DOHH2 (cell line): ENCODE results near the gene SH3RF3.

Experiments used
- H3F3A ChIP-seq: fragments of 200-600 bp; sonication (generic), shearing (Covaris generic); 2 replicates; pipeline ENCODE4 v1.6.0; 2016; ENCODE audit warnings: antibody characterized with exemption, mild to moderate bottlenecking; ENCODE audit not compliant: control insufficient read depth, insufficient read depth
- H3K27ac ChIP-seq: fragments of 200-600 bp; sonication (generic); 2 replicates; pipeline ENCODE4 v1.5.1; 2014; ENCODE audit warnings: low read depth, mild to moderate bottlenecking, low read length, moderate library complexity
- H3K27me3 ChIP-seq: fragments of 200-600 bp; sonication (generic); 2 replicates; pipeline ENCODE4 v1.6.1; 2014; ENCODE audit warnings: mild to moderate bottlenecking, low read length, mixed read lengths; ENCODE audit not compliant: control insufficient read depth
- H3K36me3 ChIP-seq: fragments of 200-600 bp; sonication (generic); 2 replicates; pipeline ENCODE4 v1.6.1; 2014; ENCODE audit warnings: mild to moderate bottlenecking, low read length, moderate library complexity, mixed read lengths; ENCODE audit not compliant: control insufficient read depth
- H3K4me1 ChIP-seq: fragments of 200-600 bp; sonication (generic); 2 replicates; pipeline ENCODE4 v1.6.1; 2014; ENCODE audit warnings: mild to moderate bottlenecking, low read length, mixed read lengths; ENCODE audit not compliant: control insufficient read depth
- H3K4me2 ChIP-seq: fragments of 200-600 bp; sonication (generic); 2 replicates; pipeline ENCODE4 v1.6.0; 2014; ENCODE audit warnings: mild to moderate bottlenecking, low read length, moderate library complexity
- H3K4me3 ChIP-seq: fragments of 200-600 bp; sonication (generic); 2 replicates; pipeline ENCODE4 v1.5.1; 2014; ENCODE audit warnings: mild to moderate bottlenecking, low read length, mixed read lengths
- H3K79me2 ChIP-seq: fragments of 200-600 bp; sonication (generic); 2 replicates; pipeline ENCODE4 v1.6.1; 2014; ENCODE audit warnings: mild to moderate bottlenecking, low read length, mixed read lengths; ENCODE audit not compliant: control insufficient read depth
- H3K9me2 ChIP-seq: fragments of 200-600 bp; sonication (generic); replicated peaks from 2 replicates; pipeline ENCODE4 v1.6.1; 2014; ENCODE audit warnings: mild to moderate bottlenecking, low read length, mixed read lengths; ENCODE audit not compliant: control insufficient read depth
- H3K9me3 ChIP-seq: fragments of 200-600 bp; sonication (generic); 2 replicates; pipeline ENCODE4 v1.6.1; 2014; ENCODE audit warnings: antibody characterized with exemption, low read length, mixed read lengths; ENCODE audit not compliant: control insufficient read depth, insufficient read depth
- H4K20me1 ChIP-seq: fragments of 200-600 bp; sonication (generic); 2 replicates; pipeline ENCODE4 v1.6.0; 2014; ENCODE audit warnings: low read depth, mild to moderate bottlenecking, antibody characterized with exemption, low read length, moderate library complexity; ENCODE audit not compliant: control insufficient read depth, insufficient read depth
- CTCF ChIP-seq: fragments of 200-600 bp; sonication (generic); IDR thresholded peaks from one replicate; pipeline ENCODE4 v1.5.1; 2014; ENCODE audit warnings: antibody characterized with exemption, mild to moderate bottlenecking, low read depth, low read length; ENCODE audit not compliant: poor library complexity, severe bottlenecking
- EZH2phosphoT487 ChIP-seq: fragments of 200-600 bp; sonication (generic); IDR thresholded peaks from 2 replicates; pipeline ENCODE4 v1.6.1; 2017; ENCODE audit warnings: borderline replicate concordance, mild to moderate bottlenecking, antibody characterized with exemption, low read length, moderate library complexity, mixed read lengths

The SH3RF3 gene

GRCh38 chr2:109422758-109423500 lies 293.9 kb downstream of the SH3RF3 start:
- Histone ChIP-seq H3K79me2 (no peaks in the 10 kb centered on the region), H3K4me1 (no peaks in the 10 kb centered on the region), H3K9me3 (no peaks in the 10 kb centered on the region), H3F3A (no peaks in the 10 kb centered on the region), H4K20me1 (no peaks in the 10 kb centered on the region), H3K36me3 (no peaks in the 10 kb centered on the region), H3K4me2 (no peak overlapping the region), H3K9me2 (no peaks in the 10 kb centered on the region), H3K27ac (no peak overlapping the region), H3K27me3 (no peaks in the 10 kb centered on the region), H3K4me3 (no peak overlapping the region)
- TF ChIP-seq CTCF = no peak
- TF ChIP-seq EZH2phosphoT487 = no peak

DNA sequence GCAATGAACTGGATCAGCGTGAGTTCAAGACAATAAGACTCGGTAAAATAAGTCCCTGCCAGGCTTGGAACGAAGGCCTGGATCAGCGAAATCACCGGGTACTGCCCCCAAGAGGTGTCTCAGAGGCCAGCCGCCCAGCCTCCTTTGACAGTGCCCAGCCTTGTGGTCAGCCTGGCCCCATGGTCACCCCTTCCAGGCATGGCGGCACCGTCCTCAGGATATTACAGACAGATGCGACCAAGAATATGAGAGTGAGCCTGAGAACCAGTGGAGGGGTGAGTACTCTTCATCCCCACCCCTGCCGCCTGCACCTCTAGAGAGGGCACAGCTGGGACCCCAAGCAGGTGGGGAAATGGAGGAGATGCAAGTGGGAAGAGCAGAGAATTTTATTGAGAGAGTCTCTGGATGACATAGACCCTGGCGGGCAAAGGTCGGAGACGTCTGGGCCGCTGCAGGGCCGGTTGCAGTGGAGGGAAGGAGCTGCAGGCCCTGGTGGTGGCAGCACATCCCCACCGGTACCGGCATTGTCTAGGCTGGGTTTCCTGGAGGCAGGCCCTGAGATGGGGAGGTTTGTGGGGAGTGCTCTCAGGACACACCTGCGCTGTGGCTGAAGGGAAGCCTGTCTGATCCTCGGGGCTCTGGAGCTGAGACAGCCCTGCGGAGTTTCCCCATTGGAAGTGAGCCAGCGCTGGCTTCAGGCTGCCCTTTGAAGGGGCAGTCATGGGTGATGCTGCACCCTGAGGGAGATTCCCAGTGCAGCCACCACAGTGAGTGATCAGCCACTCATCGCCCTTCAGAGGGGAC lies 294.8 kb downstream of the SH3RF3 start:
- Histone ChIP-seq H3K9me3 (no peaks in the 10 kb centered on the region), H3K9me2 (no peaks in the 10 kb centered on the region), H3K27ac (no peak overlapping the region), H4K20me1 (no peaks in the 10 kb centered on the region), H3K27me3 (no peaks in the 10 kb centered on the region), H3F3A (no peaks in the 10 kb centered on the region), H3K79me2 (no peaks in the 10 kb centered on the region), H3K4me1 (no peaks in the 10 kb centered on the region), H3K4me3 (no peak overlapping the region), H3K4me2 (no peak overlapping the region), H3K36me3 (no peaks in the 10 kb centered on the region)
- TF ChIP-seq CTCF = no peak
- no peak for TF ChIP-seq EZH2phosphoT487

DNA sequence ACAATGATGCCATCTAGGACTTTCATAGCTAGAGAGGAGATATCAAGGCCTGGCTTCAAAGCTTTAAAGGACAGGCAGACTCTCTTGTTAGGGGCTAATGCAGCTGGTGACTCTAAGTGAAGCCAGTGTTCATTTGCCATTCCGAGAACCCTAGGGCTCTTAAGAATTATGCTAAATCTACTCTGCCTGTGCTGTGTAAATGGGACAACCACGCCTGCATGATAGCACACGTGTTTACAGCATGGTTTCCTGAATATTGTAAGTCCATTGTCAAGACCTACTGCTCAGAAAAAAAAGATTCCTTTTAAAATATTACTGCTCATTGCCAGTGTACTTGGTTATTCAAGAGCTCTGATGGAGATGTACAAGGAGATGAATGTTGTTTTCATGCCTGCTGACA lies 296.4 kb downstream of the SH3RF3 start:
- no peak for TF ChIP-seq EZH2phosphoT487
- no peak overlapping the region for H3K27ac ChIP-seq
- no peaks in the 10 kb centered on the region for H4K20me1 ChIP-seq

GRCh38 chr2:109427661-109428091 lies 298.7 kb downstream of the SH3RF3 start:
- Histone ChIP-seq H3K27me3 (no peaks in the 10 kb centered on the region), H3K4me3 (no peak overlapping the region), H3K4me1 (no peaks in the 10 kb centered on the region), H3K36me3 (no peaks in the 10 kb centered on the region), H3K9me2 (no peaks in the 10 kb centered on the region), H3K4me2 (no peak overlapping the region), H4K20me1 (no peaks in the 10 kb centered on the region), H3F3A (no peaks in the 10 kb centered on the region), H3K9me3 (no peaks in the 10 kb centered on the region), H3K79me2 (no peaks in the 10 kb centered on the region), H3K27ac (no peak overlapping the region)
- TF ChIP-seq CTCF (no peak), EZH2phosphoT487 (no peak)

More for the DNA sequence above, 296.4 kb downstream of the SH3RF3 start:
- no peaks in the 10 kb centered on the region for H3K9me3 ChIP-seq
- no peaks in the 10 kb centered on the region for H3K4me1 ChIP-seq
- H3K4me2 ChIP-seq = no peak overlapping the region
- no peaks in the 10 kb centered on the region for H3F3A ChIP-seq
- H3K36me3 ChIP-seq = no peaks in the 10 kb centered on the region
- H3K9me2 ChIP-seq = no peaks in the 10 kb centered on the region
- no peaks in the 10 kb centered on the region for H3K27me3 ChIP-seq
- H3K79me2 ChIP-seq = no peaks in the 10 kb centered on the region
- no peak overlapping the region for H3K4me3 ChIP-seq
